ENCODE measurements around the gene PBOV1. TPM values are rescaled to one million over a fixed set of nuclear protein-coding genes. Genes with fewer than 3 reads are reported as not detected.

Gene PBOV1
- total RNA-seq, 1 experiment from 2014 or later, result not detected

DNA sequence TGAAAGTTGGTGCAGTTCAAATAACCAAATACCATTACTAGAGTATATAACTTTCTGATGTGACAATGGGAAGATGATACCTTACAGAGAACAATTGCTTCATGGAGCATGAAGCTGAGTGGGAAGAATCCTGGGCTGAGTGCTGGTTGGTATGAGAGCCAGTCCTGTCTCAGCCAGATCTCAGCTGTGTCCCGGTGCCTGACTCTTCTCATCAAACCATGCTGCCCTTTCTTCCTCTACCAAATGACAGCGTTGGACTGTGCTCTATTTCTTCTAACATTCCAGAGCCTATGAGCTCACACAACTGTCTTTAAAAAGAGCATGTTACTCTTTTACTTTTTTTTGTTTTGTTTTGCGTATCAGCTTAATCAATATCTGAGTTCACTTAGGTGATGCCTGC lies 27.5 kb upstream of the PBOV1 start:
- Histone ChIP-seq H3K27me3 (no peaks in the 10 kb centered on the region), H3K9me3 (replicated peaks) (no peaks in the 10 kb centered on the region), H3K27ac (peak overlapping the region; percentile 74), H3K4me1 (peaks cover 58% of the 10 kb centered on the region), H3K4me3 (no peak overlapping the region), H3K36me3 (no peaks in the 10 kb centered on the region)
- peak; percentile 9 to 32 for DNase-seq

DNA sequence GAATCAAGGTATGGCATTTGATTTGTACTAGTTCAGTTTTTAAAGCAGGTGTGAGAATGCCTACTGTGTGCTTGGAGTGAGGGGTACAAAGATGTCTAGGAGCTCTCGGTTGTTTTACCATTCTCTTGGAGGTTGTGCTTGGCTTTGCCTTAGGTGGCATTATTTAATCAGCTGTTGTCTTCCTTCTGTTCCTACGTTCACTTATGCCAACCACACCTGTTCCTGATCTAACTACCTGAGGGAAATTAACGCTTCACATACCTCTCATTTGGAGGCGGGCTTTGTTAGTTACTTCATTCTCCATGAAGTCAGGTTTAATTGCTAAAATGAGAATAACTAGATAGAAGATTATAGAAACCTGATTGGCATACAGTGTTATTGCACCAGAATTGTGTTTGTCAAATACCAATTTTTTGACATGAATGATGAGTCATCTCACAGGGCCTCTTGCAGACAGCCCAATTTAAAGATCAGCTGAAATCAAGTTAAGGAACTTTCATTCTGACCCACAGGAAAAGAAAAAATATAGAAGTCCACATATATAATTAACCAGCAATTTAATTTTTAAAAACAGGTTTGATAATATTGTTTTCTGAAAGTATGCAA lies 24.8 kb upstream of the PBOV1 start:
- Histone ChIP-seq H3K4me3 (no peak overlapping the region), H3K4me1 (peaks cover 79% of the 10 kb centered on the region), H3K27ac (peak overlapping the region; percentile 92), H3K27me3 (no peaks in the 10 kb centered on the region), H3K36me3 (no peaks in the 10 kb centered on the region), H3K9me3 (replicated peaks) (no peaks in the 10 kb centered on the region)
- DNase-seq, result peak in 1 of 2 experiments; percentile 9

DNA sequence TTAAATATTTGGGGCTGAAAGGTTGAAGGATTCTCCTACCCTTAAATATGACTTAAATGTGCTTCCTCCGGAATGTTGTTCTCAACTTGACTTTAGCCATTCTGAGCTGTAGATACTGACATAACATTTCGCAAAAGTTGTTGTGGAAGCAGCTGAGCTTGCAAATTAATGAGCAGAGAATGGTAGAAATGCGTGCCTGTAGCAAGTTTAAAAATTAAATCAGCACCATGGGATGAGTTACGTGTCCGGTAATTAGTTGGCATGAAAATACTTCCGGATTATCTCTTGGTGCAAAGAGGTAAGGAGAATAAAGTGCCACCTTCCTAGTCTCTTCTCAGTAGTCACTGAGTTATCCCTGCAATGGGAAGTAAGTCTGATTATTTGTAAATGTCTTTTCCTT lies 23.6 kb upstream of the PBOV1 start:
- peak in 1 of 2 experiments; percentile 6 for DNase-seq
- Histone ChIP-seq H3K9me3 (replicated peaks) (no peaks in the 10 kb centered on the region), H3K36me3 (no peaks in the 10 kb centered on the region), H3K27ac (peak overlapping the region; percentile 92), H3K4me3 (no peak overlapping the region), H3K27me3 (no peaks in the 10 kb centered on the region), H3K4me1 (peaks cover 73% of the 10 kb centered on the region)

DNA sequence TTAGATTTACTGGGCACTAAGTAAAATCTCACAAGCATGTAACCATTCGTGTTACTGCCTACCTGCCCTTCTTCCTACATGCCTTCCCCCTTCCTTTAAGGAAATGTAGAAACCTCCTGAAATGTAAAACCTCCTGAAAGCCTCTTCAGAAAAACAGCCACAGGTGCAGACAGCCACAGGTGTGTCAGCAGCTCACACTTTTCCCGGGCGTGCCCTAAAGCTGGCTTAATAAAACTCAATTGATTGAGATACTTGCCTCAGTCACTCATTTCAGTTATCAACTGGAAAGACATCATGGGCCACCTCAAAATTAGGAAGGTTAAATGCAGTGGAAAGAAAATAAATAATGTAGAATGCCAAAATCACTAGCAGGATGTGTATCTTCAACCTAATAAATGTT lies 23.1 kb upstream of the PBOV1 start:
- Histone ChIP-seq H3K4me3 (peak overlapping the region; percentile 32), H3K4me1 (peaks cover 68% of the 10 kb centered on the region), H3K36me3 (no peaks in the 10 kb centered on the region), H3K27ac (peak overlapping the region; percentile 92), H3K27me3 (no peaks in the 10 kb centered on the region), H3K9me3 (replicated peaks) (no peaks in the 10 kb centered on the region)
- peak in 1 of 2 experiments; percentile 42 for DNase-seq

DNA sequence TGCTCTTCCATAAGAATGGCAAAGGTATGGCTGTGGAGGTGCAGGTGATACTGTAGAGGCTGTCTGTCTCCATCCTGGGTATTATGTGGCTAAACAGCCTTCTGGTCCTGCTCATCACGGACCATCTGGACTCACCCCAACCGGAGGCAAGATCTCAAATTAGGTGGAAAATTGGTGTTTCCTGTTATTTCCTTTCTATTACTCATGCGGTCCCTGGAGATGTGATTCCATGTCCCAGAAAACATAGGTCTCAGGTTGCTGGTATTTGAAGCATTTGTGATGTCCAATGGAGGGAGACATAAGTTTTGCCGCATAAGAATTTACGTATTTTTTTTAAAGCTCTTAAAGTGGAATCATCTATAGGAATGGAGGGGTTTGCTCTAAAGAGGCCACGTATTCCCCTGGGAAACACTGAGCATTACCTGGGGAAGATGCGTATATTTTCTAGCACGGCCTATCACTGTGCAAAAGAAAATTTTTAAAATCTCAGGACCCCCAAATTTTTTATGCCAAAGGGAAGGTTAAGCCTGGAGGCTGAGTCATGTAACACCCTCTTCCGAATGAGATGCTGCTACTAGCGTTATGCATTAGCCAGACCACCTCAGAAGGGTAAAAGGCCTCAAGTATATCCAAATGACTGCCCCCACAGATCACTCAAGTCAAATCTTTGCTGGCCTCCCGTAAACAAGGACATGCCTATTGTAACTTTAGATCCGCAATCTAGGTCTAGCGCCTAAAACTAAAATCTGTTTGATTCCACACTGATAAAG lies 22.4 kb upstream of the PBOV1 start:
- H3K27ac ChIP-seq, result peak overlapping the region; percentile 92
- peak; percentile 85 to 96 for DNase-seq

GRCh38 chr6:138239774-138240173 lies 21.5 kb upstream of the PBOV1 start:
- no peaks in the 10 kb centered on the region for H3K9me3 ChIP-seq (replicated peaks)
- H3K4me3 ChIP-seq, result no peak overlapping the region
- H3K27me3 ChIP-seq, result no peaks in the 10 kb centered on the region
- H3K36me3 ChIP-seq, result no peaks in the 10 kb centered on the region
- peaks cover 56% of the 10 kb centered on the region for H3K4me1 ChIP-seq
- DNase-seq, result peak in 1 of 2 experiments; percentile 27
- peak overlapping the region; percentile 92 for H3K27ac ChIP-seq

More for the DNA sequence above, 22.4 kb upstream of the PBOV1 start:
- Histone ChIP-seq H3K27me3 (no peaks in the 10 kb centered on the region), H3K4me3 (peak overlapping the region; percentile 32), H3K36me3 (no peaks in the 10 kb centered on the region), H3K9me3 (replicated peaks) (no peaks in the 10 kb centered on the region), H3K4me1 (peaks cover 61% of the 10 kb centered on the region)

GRCh38 chr6:138238368-138238767 lies 20.1 kb upstream of the PBOV1 start:
- Histone ChIP-seq H3K4me1 (peaks cover 53% of the 10 kb centered on the region), H3K27ac (peak overlapping the region; percentile 35), H3K4me3 (no peak overlapping the region), H3K9me3 (replicated peaks) (no peaks in the 10 kb centered on the region), H3K27me3 (no peaks in the 10 kb centered on the region), H3K36me3 (no peaks in the 10 kb centered on the region)
- peak; percentile 23 to 66 for DNase-seq

DNA sequence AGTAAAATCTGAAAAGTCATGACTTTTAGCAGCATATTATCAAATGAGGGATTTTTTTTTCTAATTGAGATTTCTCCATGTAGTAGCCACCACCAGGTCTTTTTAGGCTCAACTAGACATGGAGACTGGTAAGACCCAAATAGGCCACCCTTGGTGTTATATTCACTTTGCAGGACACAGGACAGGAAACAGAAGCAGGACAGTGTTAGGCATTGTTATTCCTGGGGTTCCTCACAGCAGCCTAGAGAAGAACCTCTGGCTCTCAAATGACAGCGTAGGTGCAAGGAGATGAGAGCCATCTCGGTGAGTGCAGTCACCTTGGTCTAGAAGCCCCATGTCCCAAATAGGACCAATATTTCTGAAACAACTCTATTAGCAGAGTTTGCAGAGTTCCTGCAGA lies 19.2 kb upstream of the PBOV1 start:
- H3K27me3 ChIP-seq, result no peaks in the 10 kb centered on the region
- peak in 1 of 2 experiments; percentile 20 for DNase-seq
- H3K36me3 ChIP-seq, result no peaks in the 10 kb centered on the region
- no peak overlapping the region for H3K4me3 ChIP-seq
- no peaks in the 10 kb centered on the region for H3K9me3 ChIP-seq (replicated peaks)
- H3K4me1 ChIP-seq, result peaks cover 44% of the 10 kb centered on the region
- no peak overlapping the region for H3K27ac ChIP-seq

- Histone ChIP-seq H3K27me3 (no peaks in the 10 kb centered on the region), H3K36me3 (no peaks in the 10 kb centered on the region)
Measured at GRCh38 chr6:138235693-138236092, 17.4 kb upstream of the PBOV1 start.

GRCh38 chr6:138235205-138235604 lies 16.9 kb upstream of the PBOV1 start:
- no peak for DNase-seq

More at GRCh38 chr6:138235693-138236092, 17.4 kb upstream of the PBOV1 start:
- Histone ChIP-seq H3K4me1 (peaks cover 31% of the 10 kb centered on the region), H3K9me3 (replicated peaks) (no peaks in the 10 kb centered on the region), H3K4me3 (no peak overlapping the region), H3K27ac (no peak overlapping the region)
- no peak for DNase-seq

DNA sequence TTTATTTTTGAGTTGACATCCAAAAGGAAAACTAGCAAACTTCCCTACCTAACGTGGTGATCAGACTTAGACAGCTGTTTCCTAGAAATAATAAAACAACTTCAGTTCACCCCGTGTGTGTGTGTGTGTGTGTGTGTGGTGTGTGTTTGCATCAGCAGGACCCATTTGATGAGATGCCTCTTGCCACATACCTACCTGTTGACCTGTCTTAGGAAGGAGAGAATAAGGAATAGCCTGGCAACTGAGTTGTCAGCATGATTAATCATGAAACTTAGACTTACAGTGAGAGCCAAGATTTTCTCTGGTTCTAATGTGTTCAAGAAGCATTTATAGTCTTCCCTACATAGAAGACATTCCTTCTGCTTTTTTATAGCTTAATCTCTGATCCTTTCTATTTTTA lies 16.1 kb upstream of the PBOV1 start:
- no peak for DNase-seq
- Histone ChIP-seq H3K36me3 (no peaks in the 10 kb centered on the region; the same call in 1 of the 2 replicates), H3K9me3 (replicated peaks) (no peaks in the 10 kb centered on the region), H3K4me1 (peaks cover 23% of the 10 kb centered on the region), H3K27ac (no peak overlapping the region), H3K27me3 (no peaks in the 10 kb centered on the region), H3K4me3 (no peak overlapping the region)

More at GRCh38 chr6:138235205-138235604, 16.9 kb upstream of the PBOV1 start:
- H3K4me1 ChIP-seq, result peaks cover 29% of the 10 kb centered on the region
- no peak overlapping the region for H3K27ac ChIP-seq
- no peak overlapping the region for H3K4me3 ChIP-seq
- no peaks in the 10 kb centered on the region for H3K27me3 ChIP-seq
- no peaks in the 10 kb centered on the region for H3K9me3 ChIP-seq (replicated peaks)
- H3K36me3 ChIP-seq, result no peaks in the 10 kb centered on the region; the same call in 1 of the 2 replicates

GRCh38 chr6:138231381-138231886 lies 13.1 kb upstream of the PBOV1 start:
- H3K27me3 ChIP-seq, result no peaks in the 10 kb centered on the region
- H3K4me1 ChIP-seq, result peaks cover 4% of the 10 kb centered on the region; the same call in 1 of the 2 replicates
- no peak overlapping the region for H3K4me3 ChIP-seq
- H3K36me3 ChIP-seq, result no peaks in the 10 kb centered on the region; the same call in 1 of the 2 replicates
- no peaks in the 10 kb centered on the region for H3K9me3 ChIP-seq (replicated peaks)
- H3K27ac ChIP-seq, result no peak overlapping the region
- no peak for DNase-seq

GRCh38 chr6:138230759-138231380 lies 12.6 kb upstream of the PBOV1 start:
- no peaks in the 10 kb centered on the region for H3K9me3 ChIP-seq (replicated peaks)
- no peak for DNase-seq
- no peaks in the 10 kb centered on the region; the same call in 1 of the 2 replicates for H3K36me3 ChIP-seq
- no peaks in the 10 kb centered on the region for H3K27me3 ChIP-seq
- no peak overlapping the region for H3K27ac ChIP-seq
- peaks cover 4% of the 10 kb centered on the region; the same call in 1 of the 2 replicates for H3K4me1 ChIP-seq
- H3K4me3 ChIP-seq, result no peak overlapping the region

GRCh38 chr6:138230221-138230620 lies 11.9 kb upstream of the PBOV1 start:
- Histone ChIP-seq H3K9me3 (replicated peaks) (no peaks in the 10 kb centered on the region), H3K4me3 (no peak overlapping the region), H3K36me3 (no peaks in the 10 kb centered on the region; the same call in 1 of the 2 replicates), H3K4me1 (peaks cover 4% of the 10 kb centered on the region; the same call in 1 of the 2 replicates), H3K27me3 (no peaks in the 10 kb centered on the region), H3K27ac (no peak overlapping the region)
- DNase-seq, result no peak

All from SJCRH30 (cell line).